ENCODE measurements around the gene NTM.

NTM gene

DNA sequence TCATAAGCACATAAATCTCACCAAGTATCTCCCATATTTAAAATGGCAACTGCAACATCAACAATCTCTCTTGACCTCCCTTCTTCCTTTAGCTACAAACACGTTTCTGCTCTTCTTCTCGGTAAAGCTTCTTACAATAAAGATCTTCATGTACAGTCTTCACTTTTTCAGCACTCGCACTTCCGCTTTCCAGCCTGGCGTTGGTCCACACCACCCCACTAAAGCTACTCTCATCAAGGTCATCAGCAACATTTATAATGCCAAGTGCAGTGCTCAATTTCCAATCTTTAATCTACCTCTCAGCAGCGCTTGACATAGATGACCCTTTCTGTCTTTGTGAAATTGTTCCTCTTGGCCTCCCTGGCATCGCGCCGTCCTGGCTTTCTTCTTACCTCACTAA lies 33.6 kb downstream of the NTM start:
- Histone ChIP-seq H3K4me3 (ENCODE audit: low read depth, low read length) (no peak overlapping the region), H3K27ac (no peak overlapping the region), H3K9me3 (ENCODE audit: severe bottlenecking) (no peaks in the 10 kb centered on the region), H3K27me3 (ENCODE audit: insufficient read depth, low read depth, severe bottlenecking) (no peaks in the 10 kb centered on the region), H3K36me3 (no peaks in the 10 kb centered on the region)
- no peak for TF ChIP-seq CTCF (IDR thresholded peaks at IDR 0.05; ENCODE audit: low read depth, low read length)
- no peak for DNase-seq

- peak; percentile 83 for TF ChIP-seq CTCF (IDR thresholded peaks at IDR 0.05; ENCODE audit: low read depth, low read length)
- DNase-seq: peak; percentile 74
- Histone ChIP-seq H3K27me3 (ENCODE audit: insufficient read depth, low read depth, severe bottlenecking) (no peaks in the 10 kb centered on the region), H3K36me3 (no peaks in the 10 kb centered on the region), H3K4me3 (ENCODE audit: low read depth, low read length) (no peak overlapping the region), H3K27ac (no peak overlapping the region), H3K9me3 (ENCODE audit: severe bottlenecking) (no peaks in the 10 kb centered on the region)
Measured at GRCh38 chr11:131408025-131408640, 37.7 kb downstream of the NTM start.

DNA sequence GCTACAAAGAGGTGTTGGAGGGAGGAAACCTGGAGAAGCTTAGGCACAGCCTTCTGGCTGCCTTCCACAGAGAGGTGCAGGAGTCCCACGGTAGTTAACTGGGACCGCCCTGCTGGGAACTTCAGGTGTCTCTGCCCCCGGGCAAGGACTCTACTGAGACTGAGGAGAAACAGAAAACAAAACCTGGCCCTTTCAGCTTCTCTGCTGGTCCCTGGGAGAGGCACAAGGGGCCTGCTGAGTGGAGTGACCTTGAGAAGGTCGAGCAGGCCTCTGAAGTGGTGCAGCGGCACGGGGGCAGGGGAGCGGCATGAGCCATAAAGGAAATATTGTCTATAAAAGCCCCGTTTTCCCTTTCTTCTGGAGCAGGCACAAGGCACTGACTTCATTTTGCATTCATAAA lies 38.9 kb downstream of the NTM start:
- 0 out of 2 replicates have a peak, but pooled peaks have one; percentile 13 for TF ChIP-seq CTCF (IDR thresholded peaks at IDR 0.05; ENCODE audit: low read depth, low read length)
- Histone ChIP-seq H3K4me3 (ENCODE audit: low read depth, low read length) (no peak overlapping the region), H3K9me3 (ENCODE audit: severe bottlenecking) (no peaks in the 10 kb centered on the region), H3K27me3 (ENCODE audit: insufficient read depth, low read depth, severe bottlenecking) (no peaks in the 10 kb centered on the region), H3K27ac (no peak overlapping the region), H3K36me3 (no peaks in the 10 kb centered on the region)
- no peak for DNase-seq

- Histone ChIP-seq H3K4me3 (ENCODE audit: low read depth, low read length) (no peak overlapping the region), H3K27me3 (ENCODE audit: insufficient read depth, low read depth, severe bottlenecking) (no peaks in the 10 kb centered on the region), H3K36me3 (no peaks in the 10 kb centered on the region), H3K9me3 (ENCODE audit: severe bottlenecking) (no peaks in the 10 kb centered on the region), H3K27ac (no peak overlapping the region)
- no peak for TF ChIP-seq CTCF (IDR thresholded peaks at IDR 0.05; ENCODE audit: low read depth, low read length)
- no peak for DNase-seq
Measured at GRCh38 chr11:131411636-131412035, 41.2 kb downstream of the NTM start.

DNA sequence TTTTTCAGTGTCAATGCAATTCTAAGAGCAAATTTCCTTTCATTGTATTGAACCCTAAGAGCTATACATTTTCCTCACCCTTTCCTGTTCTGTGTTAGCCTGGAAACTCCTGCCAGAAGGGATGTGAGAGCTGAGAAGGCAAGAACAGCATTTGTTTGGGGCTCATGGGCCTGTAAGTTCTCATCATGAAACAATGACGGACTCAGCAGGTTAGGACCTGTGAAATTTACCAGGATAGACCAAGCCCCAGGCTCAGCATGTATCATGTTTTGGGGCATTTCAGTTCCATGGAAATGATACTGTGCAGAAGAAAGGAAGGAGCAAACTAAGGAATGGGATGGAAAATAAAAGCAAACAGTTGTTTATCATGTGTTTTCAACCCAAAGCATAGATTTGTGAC lies 41.6 kb downstream of the NTM start:
- Histone ChIP-seq H3K9me3 (ENCODE audit: severe bottlenecking) (no peaks in the 10 kb centered on the region), H3K27me3 (ENCODE audit: insufficient read depth, low read depth, severe bottlenecking) (no peaks in the 10 kb centered on the region), H3K4me3 (ENCODE audit: low read depth, low read length) (no peak overlapping the region), H3K36me3 (no peaks in the 10 kb centered on the region), H3K27ac (no peak overlapping the region)
- TF ChIP-seq CTCF (IDR thresholded peaks at IDR 0.05; ENCODE audit: low read depth, low read length): no peak
- DNase-seq: no peak

DNA sequence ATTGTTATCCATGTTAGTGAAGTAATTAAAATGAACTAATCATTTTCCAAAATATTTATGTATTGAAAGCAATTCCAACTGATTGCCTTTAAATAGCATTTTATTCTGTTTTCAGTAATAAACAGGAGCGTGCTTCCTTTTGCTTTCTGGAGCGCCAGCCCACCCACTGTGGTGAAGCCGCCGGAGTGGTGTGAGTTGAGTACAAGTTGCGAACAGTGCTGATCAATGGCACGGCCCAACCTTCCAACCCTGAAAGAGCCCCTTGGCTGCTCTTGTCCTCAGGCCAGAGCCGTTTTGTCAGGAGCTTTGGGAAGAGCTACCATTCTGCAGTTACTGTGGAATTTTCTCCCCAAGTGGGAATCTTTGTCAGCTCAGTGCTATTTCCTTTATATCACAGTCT lies 42.8 kb downstream of the NTM start:
- TF ChIP-seq CTCF (IDR thresholded peaks at IDR 0.05; ENCODE audit: low read depth, low read length): no peak
- DNase-seq: no peak
- no peak overlapping the region for H3K27ac ChIP-seq
- no peaks in the 10 kb centered on the region for H3K36me3 ChIP-seq
- no peaks in the 10 kb centered on the region for H3K9me3 ChIP-seq (ENCODE audit: severe bottlenecking)
- no peaks in the 10 kb centered on the region for H3K27me3 ChIP-seq (ENCODE audit: insufficient read depth, low read depth, severe bottlenecking)
- no peak overlapping the region for H3K4me3 ChIP-seq (ENCODE audit: low read depth, low read length)

Data from WERI-Rb-1 (cell line).